GM13977 (cell line): ENCODE measurements around the gene CCDC107.

Experiments used
- DNase-seq: peaks from one replicate; pipeline ENCODE4 v3.0.0; 2012; ENCODE audit warnings: low spot score
- CTCF ChIP-seq: IDR thresholded peaks from 2 replicates; pipeline ENCODE4 v1.5.1; 2012; ENCODE audit warnings: mild to moderate bottlenecking, control low read depth; ENCODE audit not compliant: insufficient read depth; ENCODE audit errors: extremely low read depth, missing control alignments
- in situ Hi-C: fragments of 300-500 bp; cut with MboI; formaldehyde crosslinking; loops from one replicate; pipeline ENCODE4 v1.12.0; 2022; ENCODE audit warnings: low sequenced_read_pairs, low pct_unique_long_range_greater_than_20kb, mixed read lengths, inconsistent platforms; ENCODE audit not compliant: unreplicated experiment

Gene CCDC107

GRCh38 chr9:35689542-35690293 lies 31.6 kb downstream of the CCDC107 start, which contains the start of gene TPM2:
TPM2 (minus strand) TSS chr9:35689925; CDS start chr9:35689817, 108 bp downstream.
- TF ChIP-seq CTCF = no peak
- no peak for DNase-seq
- in situ Hi-C loops = no loop called here

GRCh38 chr9:35690294-35690613 lies 32.2 kb downstream of the CCDC107 start:
- DNase-seq = peak; percentile 70
- in situ Hi-C loops = no loop called here
- TF ChIP-seq CTCF = no peak

DNA sequence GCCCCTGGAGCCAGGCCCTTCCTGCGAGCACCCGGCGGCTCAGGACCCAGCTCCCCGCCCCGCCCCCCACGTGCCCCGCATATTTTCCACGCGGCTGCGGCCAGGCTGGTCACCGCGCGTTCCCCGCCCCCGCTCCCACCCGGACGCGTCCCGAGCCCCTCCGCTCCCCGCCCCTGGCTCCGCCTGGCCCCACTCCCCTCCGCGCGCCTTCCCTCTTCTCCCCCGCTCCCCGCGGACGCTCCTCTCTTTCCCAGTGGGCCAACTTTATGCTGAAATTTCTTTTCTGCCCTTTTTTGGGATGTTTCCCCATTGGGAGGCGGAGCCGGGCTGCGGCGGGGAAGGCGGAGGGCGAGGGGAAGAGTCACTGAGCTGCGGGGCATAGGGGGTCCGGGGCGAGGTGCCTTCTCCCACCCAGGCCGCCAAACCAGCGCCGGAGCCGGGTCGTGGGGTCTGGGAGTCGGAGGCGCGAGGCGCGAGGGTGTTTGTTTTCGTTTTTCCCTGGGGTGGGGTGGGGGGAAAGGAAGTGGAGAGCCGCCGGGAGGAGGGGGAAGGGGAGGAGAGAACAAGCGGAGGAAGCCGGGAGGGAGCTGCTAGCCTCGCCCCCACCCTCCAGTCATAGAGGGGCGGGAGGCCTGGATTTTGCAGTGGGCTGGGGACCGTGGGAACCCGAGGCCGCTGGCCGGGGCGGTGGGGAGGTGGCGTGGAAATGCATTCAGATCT lies 32.7 kb downstream of the CCDC107 start:
- TF ChIP-seq CTCF = no peak
- in situ Hi-C loops = no loop called here
- DNase-seq = peak; percentile 72

DNA sequence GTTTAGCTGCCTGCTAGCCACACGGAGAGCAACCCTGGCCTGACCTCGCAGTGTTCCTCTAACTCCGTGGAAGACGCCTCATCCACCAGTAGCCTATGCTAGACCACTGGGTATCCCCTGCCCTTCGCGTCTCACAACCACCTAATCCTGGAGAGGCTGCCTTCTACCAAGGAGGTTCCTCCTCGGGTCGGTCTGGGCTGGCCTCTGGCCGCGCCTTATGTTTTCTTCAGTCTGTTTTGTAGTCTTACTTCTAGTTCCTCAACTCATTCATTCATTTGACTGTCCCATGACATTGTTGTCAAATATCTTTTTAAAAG lies 33.2 kb downstream of the CCDC107 start:
- no peak for DNase-seq
- TF ChIP-seq CTCF = no peak
- in situ Hi-C loops = no loop called here

- no peak for TF ChIP-seq CTCF
- in situ Hi-C loops = no loop called here
- no peak for DNase-seq
These were observed 33.7 kb downstream of the CCDC107 start for GRCh38 chr9:35691757-35692301.

- in situ Hi-C loops = no loop called here
- no peak for TF ChIP-seq CTCF
- DNase-seq = no peak
These were observed 37.9 kb downstream of the CCDC107 start for GRCh38 chr9:35695943-35696401.
